Spinal cord (tissue), 10 donors: Measurements from ENCODE around the gene EN1. TPM values are rescaled to one million over a fixed set of nuclear protein-coding genes. Genes with fewer than 3 reads are reported as not detected.

Experiments used
- DNase-seq, 6 donors: peaks; one replicate each; pipeline versions ENCODE4 v3.0.0 to v3.0.0-alpha.2; 2013 to 2015; ENCODE audit warnings: low spot score in 6 of 6, low read depth in 4 of 6
- H3K27ac ChIP-seq: one replicate; pipeline ENCODE4 v1.5.1; 2013; ENCODE audit warnings: low read depth, low read length, control low read depth
- H3K27me3 ChIP-seq: one replicate; pipeline ENCODE4 v1.6.1; 2013; ENCODE audit warnings: low read length; ENCODE audit not compliant: control insufficient read depth, insufficient read depth
- H3K36me3 ChIP-seq: one replicate; pipeline ENCODE4 v1.6.1; 2013; ENCODE audit warnings: low read length; ENCODE audit not compliant: control insufficient read depth, insufficient read depth
- H3K4me1 ChIP-seq: one replicate; pipeline ENCODE4 v1.6.1; 2013; ENCODE audit warnings: low read length; ENCODE audit not compliant: control insufficient read depth, insufficient read depth
- H3K4me3 ChIP-seq: one replicate; pipeline ENCODE4 v1.5.1; 2013; ENCODE audit warnings: low read depth, low read length, control low read depth
- H3K9me3 ChIP-seq: one replicate; pipeline ENCODE4 v1.6.1; 2013; ENCODE audit warnings: low read length; ENCODE audit not compliant: control insufficient read depth, insufficient read depth
- WGBS: methylation state at CpG from one replicate; pipeline ENCODE4 v1.1.5; 2013; ENCODE audit warnings: missing lambda C conversion rate; ENCODE audit not compliant: insufficient coverage; 5-methylcytosine and 5-hydroxymethylcytosine counted together
- polyA plus RNA-seq, 2 donors: library from polyadenylated mRNA; unstranded; fragments of 120-200 nt; gene quantifications; one replicate each; pipeline ENCODE4 v1.2.1, GENCODE V29; 2013; ENCODE audit not compliant: insufficient read length in 2 of 2
- total RNA-seq, 2 donors: library from RNA; depleted of rRNA in 1 of 2; stranded (reverse); fragments of 120-200 nt in 1 of 2; fragments of >200 nt in 1 of 2; gene quantifications; one replicate each; pipeline versions ENCODE4 v1.2.3 to v1.2.4, GENCODE V29; 2013 to 2014
- donor health status: healthy.

The EN1 gene
- total and polyA plus RNA-seq, 4 donors = 0.40 to 2.8 (median 0.93) TPM

- H3K4me1 ChIP-seq = peaks cover 32% of the 10 kb centered on the region
- H3K27me3 ChIP-seq = peaks cover 100% of the 10 kb centered on the region
- 20% methylated on average over 3 of the region's 8 CpGs for WGBS
- no peaks in the 10 kb centered on the region for H3K36me3 ChIP-seq
- H3K4me3 ChIP-seq = no peak overlapping the region
- peak in 1 of 6 donors; percentile 10 for DNase-seq
- H3K27ac ChIP-seq = no peak overlapping the region
- H3K9me3 ChIP-seq = no peaks in the 10 kb centered on the region
These were observed 11.0 kb downstream of the EN1 start for GRCh38 chr2:118836411-118836930.

DNA sequence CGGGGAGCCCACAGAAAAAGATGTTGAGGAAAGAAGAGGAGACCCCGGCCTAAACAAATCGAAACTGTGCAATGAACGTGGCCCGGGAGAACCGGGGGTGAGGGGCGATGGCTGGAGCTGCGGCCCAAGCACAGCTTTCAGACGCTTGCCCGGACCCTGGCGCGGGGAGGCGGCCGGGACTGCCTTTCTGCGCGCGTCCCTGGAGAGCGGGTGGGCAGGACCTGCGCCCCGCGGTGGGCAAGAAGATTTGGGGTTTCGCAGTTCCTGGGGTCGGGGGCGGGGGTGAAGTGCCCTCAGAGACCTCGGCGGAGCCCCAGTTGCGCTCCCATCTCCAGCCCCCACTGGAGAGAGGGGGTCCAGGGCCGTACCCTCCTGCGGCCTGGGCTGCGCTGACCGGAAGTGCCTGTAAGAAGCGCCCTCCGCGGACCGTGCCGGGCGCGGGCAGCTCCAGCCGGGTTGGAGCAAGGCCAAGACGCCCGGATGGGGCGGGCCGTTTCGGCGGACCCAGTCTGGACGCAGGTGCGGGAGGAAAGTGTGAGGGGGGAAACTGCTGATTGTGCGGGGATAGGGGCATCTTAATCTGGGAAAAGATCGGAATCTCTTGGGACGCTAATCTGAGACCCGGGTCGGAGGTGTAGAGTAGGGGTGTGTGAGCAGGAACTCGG lies 11.6 kb downstream of the EN1 start:
- DNase-seq = peak in 1 of 6 donors; percentile 10
- H3K27me3 ChIP-seq = peaks cover 94% of the 10 kb centered on the region
- H3K4me3 ChIP-seq = peak overlapping the region; percentile 32
- H3K27ac ChIP-seq = no peak overlapping the region
- no peaks in the 10 kb centered on the region for H3K9me3 ChIP-seq
- WGBS = 1% methylated on average over 50 of the region's 53 CpGs
- no peaks in the 10 kb centered on the region for H3K36me3 ChIP-seq
- H3K4me1 ChIP-seq = peaks cover 32% of the 10 kb centered on the region

GRCh38 chr2:118834901-118835745 lies 12.3 kb downstream of the EN1 start:
- peaks cover 90% of the 10 kb centered on the region for H3K27me3 ChIP-seq
- under 1% methylated on average over 59 of the region's 61 CpGs for WGBS
- H3K27ac ChIP-seq = no peak overlapping the region
- peak in 2 of 6 donors; percentile 11 to 15 for DNase-seq
- H3K9me3 ChIP-seq = no peaks in the 10 kb centered on the region
- H3K4me1 ChIP-seq = peaks cover 32% of the 10 kb centered on the region
- no peaks in the 10 kb centered on the region for H3K36me3 ChIP-seq
- peak overlapping the region; percentile 32 for H3K4me3 ChIP-seq

- DNase-seq = no peak
- WGBS = 10% methylated on average over 16 of the region's 18 CpGs
- no peak overlapping the region for H3K27ac ChIP-seq
- no peaks in the 10 kb centered on the region for H3K9me3 ChIP-seq
- peaks cover 88% of the 10 kb centered on the region for H3K27me3 ChIP-seq
- H3K4me3 ChIP-seq = no peak overlapping the region
- no peaks in the 10 kb centered on the region for H3K36me3 ChIP-seq
- peaks cover 32% of the 10 kb centered on the region for H3K4me1 ChIP-seq
These were observed 13.0 kb downstream of the EN1 start for GRCh38 chr2:118834440-118834810.

GRCh38 chr2:118833716-118834439 lies 13.6 kb downstream of the EN1 start:
- peaks cover 86% of the 10 kb centered on the region for H3K27me3 ChIP-seq
- no peak overlapping the region for H3K27ac ChIP-seq
- H3K4me1 ChIP-seq = peaks cover 32% of the 10 kb centered on the region
- H3K36me3 ChIP-seq = no peaks in the 10 kb centered on the region
- DNase-seq = no peak
- 3% methylated on average over 33 of the region's 35 CpGs for WGBS
- H3K4me3 ChIP-seq = no peak overlapping the region
- no peaks in the 10 kb centered on the region for H3K9me3 ChIP-seq

- no peak overlapping the region for H3K27ac ChIP-seq
- H3K9me3 ChIP-seq = no peaks in the 10 kb centered on the region
- H3K36me3 ChIP-seq = no peaks in the 10 kb centered on the region
- H3K27me3 ChIP-seq = peaks cover 77% of the 10 kb centered on the region
- WGBS = under 1% methylated on average over 25 of the region's 36 CpGs
- peak in 2 of 6 donors; percentile 25 to 74 for DNase-seq
- no peak overlapping the region for H3K4me3 ChIP-seq
- peaks cover 32% of the 10 kb centered on the region for H3K4me1 ChIP-seq
These were observed 14.4 kb downstream of the EN1 start for GRCh38 chr2:118832791-118833715.

- DNase-seq = no peak
- peaks cover 70% of the 10 kb centered on the region for H3K27me3 ChIP-seq
- no peak overlapping the region for H3K27ac ChIP-seq
- H3K36me3 ChIP-seq = no peaks in the 10 kb centered on the region
- WGBS = 6% methylated on average over 7 of the region's 10 CpGs
- no peaks in the 10 kb centered on the region for H3K9me3 ChIP-seq
- H3K4me3 ChIP-seq = no peak overlapping the region
- H3K4me1 ChIP-seq = peaks cover 32% of the 10 kb centered on the region
These were observed 15.2 kb downstream of the EN1 start for GRCh38 chr2:118832071-118832790.

DNA sequence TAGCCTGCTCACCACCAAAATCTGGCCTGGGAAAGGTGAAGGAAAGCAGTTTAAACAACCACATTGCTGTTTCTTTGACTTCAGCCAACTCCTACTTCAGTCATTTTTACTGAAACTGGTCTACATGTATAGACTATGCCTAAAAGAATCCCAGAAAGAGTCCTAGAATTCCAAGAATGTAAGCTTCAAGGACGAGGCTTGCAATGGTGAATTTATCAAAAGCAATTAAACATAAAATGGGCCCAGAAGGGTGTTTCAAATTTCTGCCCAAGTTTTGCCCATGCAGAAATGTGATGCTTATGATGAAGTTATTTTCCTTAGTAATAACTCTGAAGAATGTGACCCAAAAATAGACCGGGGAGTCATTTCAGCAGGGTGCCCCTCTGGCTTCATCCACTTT lies 16.6 kb downstream of the EN1 start:
- H3K36me3 ChIP-seq = no peaks in the 10 kb centered on the region
- DNase-seq = no peak
- H3K27ac ChIP-seq = no peak overlapping the region
- H3K4me1 ChIP-seq = peaks cover 28% of the 10 kb centered on the region
- H3K9me3 ChIP-seq = no peaks in the 10 kb centered on the region
- H3K27me3 ChIP-seq = peaks cover 68% of the 10 kb centered on the region
- WGBS = 80% methylated on average over 1 of the region's 2 CpGs
- H3K4me3 ChIP-seq = no peak overlapping the region
